Thoracic aorta (tissue), 2 donors: ENCODE measurements around the gene CBARP. TPM values are rescaled to one million over a fixed set of nuclear protein-coding genes. Genes with fewer than 3 reads are reported as not detected.

Source experiments
- ATAC-seq: fragments of 150-250 bp; one replicate; pipeline ENCODE4 v1.8.0; 2017; ENCODE audit warnings: low read depth; ENCODE audit not compliant: insufficient number of reproducible peaks, low FRiP score
- DNase-seq: peaks from one replicate; pipeline ENCODE4 v3.0.0-alpha.2; 2020; ENCODE audit warnings: low spot score
- H3K27ac ChIP-seq, 2 donors: fragments of 200-600 bp; sonication (generic); 1 replicate in 1 of 2; 2 replicates in 1 of 2; pipeline ENCODE4 v1.5.1; 2016; ENCODE audit warnings: mild to moderate bottlenecking in 2 of 2, moderate library complexity in 2 of 2
- H3K27me3 ChIP-seq: fragments of 200-600 bp; sonication (generic); replicated peaks from 2 replicates; pipeline ENCODE4 v1.6.0; 2016; ENCODE audit warnings: mild to moderate bottlenecking; ENCODE audit not compliant: insufficient read depth
- H3K36me3 ChIP-seq: fragments of 200-600 bp; sonication (generic); one replicate; pipeline ENCODE4 v1.5.1; 2016
- H3K4me1 ChIP-seq, 2 donors: fragments of 200-600 bp; sonication (generic); 1 replicate in 1 of 2; 2 replicates in 1 of 2; pipeline versions ENCODE4 v1.5.1 to v1.6.0; 2016; ENCODE audit warnings: low read depth in 2 of 2, mild to moderate bottlenecking in 1 of 2; ENCODE audit not compliant: control insufficient read depth in 1 of 2
- H3K4me3 ChIP-seq: fragments of 200-600 bp; sonication (generic); 2 replicates; pipeline ENCODE4 v1.5.1; 2016; ENCODE audit warnings: mild to moderate bottlenecking
- H3K9me3 ChIP-seq: fragments of 200-600 bp; sonication (generic); 2 replicates; pipeline ENCODE4 v1.5.1; 2016
- total RNA-seq, 2 donors: library from RNA; depleted of rRNA; stranded (reverse); fragments of >200 nt; gene quantifications; one replicate each; pipeline versions ENCODE4 v1.1.0 to v1.2.3, GENCODE V29; 2016
- TF ChIP-seq, protein P1 (sequence below): fragments of 200-600 bp; sonication (generic); IDR thresholded peaks from one replicate; pipeline ENCODE4 v1.5.1; 2019; ENCODE audit warnings: antibody characterized with exemption

CBARP gene
- total RNA-seq, 2 donors from 2014 or later = 0.27 to 1.9 TPM

DNA sequence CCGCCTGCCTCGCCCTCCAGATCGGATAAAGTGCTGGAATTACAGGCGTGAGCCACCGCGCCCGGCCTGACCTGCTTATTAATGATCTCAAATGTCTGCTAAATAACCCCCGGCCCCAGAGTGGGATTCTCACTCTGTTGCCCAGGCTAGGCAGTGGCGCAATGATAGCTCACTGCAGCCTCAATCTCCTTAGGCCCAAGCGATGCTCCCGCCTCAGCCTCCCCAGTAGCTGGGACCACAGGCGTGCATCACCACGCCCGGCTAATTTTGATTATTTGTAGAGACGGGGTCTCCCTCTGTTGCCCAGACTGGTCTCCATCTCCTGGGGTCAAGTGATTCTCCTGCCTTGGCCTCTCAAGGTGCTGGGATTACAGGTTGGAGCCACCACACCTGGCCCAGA, 3.1 kb upstream of the CBARP start:
- Histone ChIP-seq H3K36me3 (no peaks in the 10 kb centered on the region), H3K27ac (peak overlapping the region; percentile 84 to 88), H3K4me3 (peak overlapping the region; percentile 94), H3K27me3 (no peaks in the 10 kb centered on the region), H3K4me1 (peaks cover 52 to 77% of the 10 kb centered on the region in 2 donors), H3K9me3 (no peaks in the 10 kb centered on the region)
- no peak for DNase-seq
- no peak for ATAC-seq
- TF ChIP-seq, protein P1, sequence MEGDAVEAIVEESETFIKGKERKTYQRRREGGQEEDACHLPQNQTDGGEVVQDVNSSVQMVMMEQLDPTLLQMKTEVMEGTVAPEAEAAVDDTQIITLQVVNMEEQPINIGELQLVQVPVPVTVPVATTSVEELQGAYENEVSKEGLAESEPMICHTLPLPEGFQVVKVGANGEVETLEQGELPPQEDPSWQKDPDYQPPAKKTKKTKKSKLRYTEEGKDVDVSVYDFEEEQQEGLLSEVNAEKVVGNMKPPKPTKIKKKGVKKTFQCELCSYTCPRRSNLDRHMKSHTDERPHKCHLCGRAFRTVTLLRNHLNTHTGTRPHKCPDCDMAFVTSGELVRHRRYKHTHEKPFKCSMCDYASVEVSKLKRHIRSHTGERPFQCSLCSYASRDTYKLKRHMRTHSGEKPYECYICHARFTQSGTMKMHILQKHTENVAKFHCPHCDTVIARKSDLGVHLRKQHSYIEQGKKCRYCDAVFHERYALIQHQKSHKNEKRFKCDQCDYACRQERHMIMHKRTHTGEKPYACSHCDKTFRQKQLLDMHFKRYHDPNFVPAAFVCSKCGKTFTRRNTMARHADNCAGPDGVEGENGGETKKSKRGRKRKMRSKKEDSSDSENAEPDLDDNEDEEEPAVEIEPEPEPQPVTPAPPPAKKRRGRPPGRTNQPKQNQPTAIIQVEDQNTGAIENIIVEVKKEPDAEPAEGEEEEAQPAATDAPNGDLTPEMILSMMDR = no peak

DNA sequence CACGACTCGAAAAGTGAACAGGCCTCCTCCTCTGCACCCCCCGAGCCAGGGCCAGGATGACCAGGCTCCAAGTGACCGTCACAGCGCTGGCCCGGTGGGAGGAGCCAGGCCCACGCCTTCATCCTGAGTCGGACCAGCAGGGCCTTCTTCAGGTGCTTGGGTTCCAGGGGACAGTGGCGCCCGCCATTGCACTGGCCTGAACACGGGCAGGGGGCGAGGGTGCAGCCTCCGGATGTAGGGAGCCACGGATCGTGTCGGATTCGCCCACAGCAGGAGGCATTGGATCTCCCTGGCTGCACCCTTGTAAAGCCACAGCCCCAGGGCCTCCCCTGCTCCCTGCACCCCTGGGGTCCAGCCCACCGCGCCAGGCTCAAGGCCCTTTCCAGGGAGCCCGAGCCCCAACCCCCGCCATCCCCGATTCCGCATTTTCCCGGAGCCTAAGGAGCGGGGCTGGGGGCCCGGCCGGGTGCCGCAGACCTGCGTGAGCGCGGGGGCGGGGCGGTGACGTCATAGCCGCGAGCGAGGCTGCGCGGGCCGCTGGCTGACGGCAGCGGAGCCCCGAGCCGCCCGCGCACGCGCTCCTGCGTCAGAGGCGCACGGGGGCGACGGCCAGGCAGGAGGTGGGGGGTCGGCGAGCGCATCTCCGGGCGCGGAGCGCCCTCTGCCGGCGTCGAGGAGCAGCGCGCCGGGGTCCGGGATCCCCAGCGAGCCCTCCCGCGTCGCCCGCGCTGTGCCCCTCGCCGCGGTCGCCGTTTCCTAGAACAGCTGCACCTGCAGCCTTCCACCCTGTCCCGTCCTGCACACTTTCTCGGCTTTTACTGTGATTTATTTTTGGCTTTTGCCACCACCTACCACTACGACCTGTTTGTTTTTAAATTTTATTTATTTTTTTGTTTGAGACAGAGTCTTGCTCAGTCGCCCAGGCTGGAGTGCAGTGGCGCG, 2.3 kb upstream of the CBARP start:
- H3K27me3 ChIP-seq = no peaks in the 10 kb centered on the region
- H3K27ac ChIP-seq = peak overlapping the region; percentile 78 to 89
- ATAC-seq (peak; percentile 16), DNase-seq (no peak)
- no peaks in the 10 kb centered on the region for H3K36me3 ChIP-seq
- H3K4me3 ChIP-seq = peak overlapping the region; percentile 94
- TF ChIP-seq, protein P1 = peak; percentile 93
- no peaks in the 10 kb centered on the region for H3K9me3 ChIP-seq
- H3K4me1 ChIP-seq = peaks cover 45 to 69% of the 10 kb centered on the region in 2 donors

GRCh38 chr19:1239420-1239795, 1.6 kb upstream of the CBARP start:
- ATAC-seq (no peak), DNase-seq (no peak)
- H3K27ac ChIP-seq = peak overlapping the region; percentile 78 to 89
- H3K4me3 ChIP-seq = no peak overlapping the region
- H3K4me1 ChIP-seq = peaks cover 40 to 62% of the 10 kb centered on the region in 2 donors
- H3K36me3 ChIP-seq = no peaks in the 10 kb centered on the region
- no peaks in the 10 kb centered on the region for H3K27me3 ChIP-seq
- no peaks in the 10 kb centered on the region for H3K9me3 ChIP-seq
- TF ChIP-seq, protein P1 = no peak

- Histone ChIP-seq H3K27ac (peak overlapping the region; percentile 41 to 78), H3K9me3 (no peaks in the 10 kb centered on the region), H3K36me3 (no peaks in the 10 kb centered on the region), H3K27me3 (no peaks in the 10 kb centered on the region), H3K4me1 (peaks cover 35 to 54% of the 10 kb centered on the region in 2 donors), H3K4me3 (peak overlapping the region; percentile 65)
- TF ChIP-seq, protein P1 = no peak
- no peak for DNase-seq
- no peak for ATAC-seq
Observed at GRCh38 chr19:1238369-1239303, 831 bp upstream of the CBARP start.
